ENCODE results near the gene ELP5. TPM values are rescaled to one million over a fixed set of nuclear protein-coding genes. Genes with fewer than 3 reads are reported as not detected.

ELP5 gene
- total RNA-seq, 1 donor from 2014 or later = 24.9 TPM

GRCh38 chr17:7292194-7292593 lies 40.2 kb downstream of the ELP5 start:
- H3K27me3 ChIP-seq (ENCODE audit: insufficient read depth, low read length) = peaks cover 47% of the 10 kb centered on the region
- H3K27ac ChIP-seq (ENCODE audit: low read depth, low read length) = no peak overlapping the region
- Mint-ChIP-seq H3K9me3 (ENCODE audit: unreplicated experiment) (no peaks in the 10 kb centered on the region), H3K36me3 (ENCODE audit: low read depth, unreplicated experiment) (peaks cover 2% of the 10 kb centered on the region), H3K27me3 (ENCODE audit: low read depth, unreplicated experiment) (peaks cover 63% of the 10 kb centered on the region), H3K4me1 (ENCODE audit: low read depth, unreplicated experiment) (peaks cover 2% of the 10 kb centered on the region), H3K27ac (ENCODE audit: unreplicated experiment) (no peak overlapping the region), H3K4me3 (ENCODE audit: unreplicated experiment) (no peak overlapping the region)
- TF ChIP-seq CTCF (IDR thresholded peaks at IDR 0.05; ENCODE audit: insufficient read depth, low read depth, low read length) = no peak
- no peak for FAIRE-seq
- no peaks in the 10 kb centered on the region for H3K9me3 ChIP-seq (ENCODE audit: insufficient read depth, low read depth, low read length)
- peaks cover 8% of the 10 kb centered on the region for H3K4me1 ChIP-seq (ENCODE audit: insufficient read depth, low read length)
- H4K20me1 ChIP-seq (ENCODE audit: insufficient read depth, low read length) = no peaks in the 10 kb centered on the region
- no peaks in the 10 kb centered on the region for H3K79me2 ChIP-seq (ENCODE audit: insufficient read depth, low read length)
- no peaks in the 10 kb centered on the region for H3K36me3 ChIP-seq (ENCODE audit: insufficient read depth, low read length)
- DNase-seq (ENCODE audit: low read depth) = no peak
- no peak overlapping the region for H3K9ac ChIP-seq (ENCODE audit: low read length)
- H3K4me2 ChIP-seq (ENCODE audit: low read length) = no peak overlapping the region
- no peak overlapping the region for H2AFZ ChIP-seq (ENCODE audit: low read depth, low read length)
- no peak overlapping the region for H3K4me3 ChIP-seq (ENCODE audit: insufficient read depth, low read depth, low read length)

DNA sequence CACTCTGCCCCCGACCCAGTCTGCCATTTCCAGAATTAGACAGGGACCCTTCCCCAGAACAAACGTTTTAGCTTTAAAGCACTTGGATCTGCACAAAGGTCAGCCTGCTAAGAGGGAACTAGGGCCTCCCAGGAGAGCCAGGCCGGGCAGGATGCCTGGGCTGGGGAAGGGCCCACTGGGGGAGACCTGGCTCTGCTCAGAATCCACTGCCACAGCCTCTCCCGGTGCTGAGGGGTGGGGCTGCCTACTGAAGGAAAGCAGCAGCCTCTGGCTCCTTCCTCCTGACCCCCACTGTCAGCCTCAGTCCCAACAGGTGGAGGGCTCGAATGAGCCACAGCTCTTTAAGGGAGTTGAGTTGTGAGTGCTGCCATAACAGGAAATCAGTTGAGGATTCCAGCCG lies 40.7 kb downstream of the ELP5 start:
- Histone ChIP-seq H3K27ac (ENCODE audit: low read depth, low read length) (no peak overlapping the region), H3K4me2 (ENCODE audit: low read length) (no peak overlapping the region), H4K20me1 (ENCODE audit: insufficient read depth, low read length) (no peaks in the 10 kb centered on the region), H2AFZ (ENCODE audit: low read depth, low read length) (no peak overlapping the region), H3K79me2 (ENCODE audit: insufficient read depth, low read length) (no peaks in the 10 kb centered on the region), H3K36me3 (ENCODE audit: insufficient read depth, low read length) (no peaks in the 10 kb centered on the region), H3K9me3 (ENCODE audit: insufficient read depth, low read depth, low read length) (no peaks in the 10 kb centered on the region), H3K27me3 (ENCODE audit: insufficient read depth, low read length) (peaks cover 45% of the 10 kb centered on the region), H3K9ac (ENCODE audit: low read length) (no peak overlapping the region), H3K4me1 (ENCODE audit: insufficient read depth, low read length) (peaks cover 8% of the 10 kb centered on the region), H3K4me3 (ENCODE audit: insufficient read depth, low read depth, low read length) (no peak overlapping the region)
- Mint-ChIP-seq H3K9me3 (ENCODE audit: unreplicated experiment) (no peaks in the 10 kb centered on the region), H3K36me3 (ENCODE audit: low read depth, unreplicated experiment) (peaks cover 2% of the 10 kb centered on the region), H3K27me3 (ENCODE audit: low read depth, unreplicated experiment) (peaks cover 58% of the 10 kb centered on the region), H3K27ac (ENCODE audit: unreplicated experiment) (no peak overlapping the region), H3K4me1 (ENCODE audit: low read depth, unreplicated experiment) (peaks cover 2% of the 10 kb centered on the region), H3K4me3 (ENCODE audit: unreplicated experiment) (peak overlapping the region; percentile 64)
- FAIRE-seq (no peak), DNase-seq (ENCODE audit: low read depth) (no peak)
- TF ChIP-seq EZH2 (IDR thresholded peaks at IDR 0.05; ENCODE audit: insufficient read depth, low read length) = no peak
- no peak for TF ChIP-seq CTCF (IDR thresholded peaks at IDR 0.05; ENCODE audit: insufficient read depth, low read depth, low read length)

DNA sequence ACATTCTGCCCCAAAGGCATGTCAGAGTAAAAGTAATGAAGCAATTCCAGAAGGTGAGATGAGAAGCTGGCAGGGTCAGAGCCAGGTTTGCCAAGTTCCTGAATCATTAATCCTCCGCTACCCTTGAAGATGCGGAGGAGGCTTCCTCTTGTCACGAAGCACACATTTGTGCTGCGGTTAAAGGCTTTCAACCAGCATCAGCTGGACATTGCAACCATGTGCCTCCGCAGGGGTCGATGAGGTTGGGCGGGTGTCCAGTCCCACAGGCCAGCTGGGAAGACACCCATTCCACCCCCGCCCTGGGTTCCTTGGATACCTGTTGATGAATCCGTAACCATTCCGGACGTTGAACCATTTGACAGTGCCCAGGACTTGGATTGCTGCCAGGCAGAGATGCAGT lies 41.1 kb downstream of the ELP5 start:
- no peaks in the 10 kb centered on the region for H3K79me2 ChIP-seq (ENCODE audit: insufficient read depth, low read length)
- Mint-ChIP-seq H3K27me3 (ENCODE audit: low read depth, unreplicated experiment) (peaks cover 56% of the 10 kb centered on the region), H3K9me3 (ENCODE audit: unreplicated experiment) (no peaks in the 10 kb centered on the region), H3K36me3 (ENCODE audit: low read depth, unreplicated experiment) (peaks cover 2% of the 10 kb centered on the region), H3K4me3 (ENCODE audit: unreplicated experiment) (peak overlapping the region; percentile 64), H3K27ac (ENCODE audit: unreplicated experiment) (no peak overlapping the region), H3K4me1 (ENCODE audit: low read depth, unreplicated experiment) (peaks cover 2% of the 10 kb centered on the region)
- H3K9me3 ChIP-seq (ENCODE audit: insufficient read depth, low read depth, low read length) = no peaks in the 10 kb centered on the region
- H2AFZ ChIP-seq (ENCODE audit: low read depth, low read length) = no peak overlapping the region
- peaks cover 8% of the 10 kb centered on the region for H3K4me1 ChIP-seq (ENCODE audit: insufficient read depth, low read length)
- H3K4me3 ChIP-seq (ENCODE audit: insufficient read depth, low read depth, low read length) = no peak overlapping the region
- DNase-seq (ENCODE audit: low read depth) (no peak), FAIRE-seq (no peak)
- H3K27ac ChIP-seq (ENCODE audit: low read depth, low read length) = no peak overlapping the region
- no peak overlapping the region for H3K9ac ChIP-seq (ENCODE audit: low read length)
- no peak for TF ChIP-seq EZH2 (IDR thresholded peaks at IDR 0.05; ENCODE audit: insufficient read depth, low read length)
- TF ChIP-seq CTCF (IDR thresholded peaks at IDR 0.05; ENCODE audit: insufficient read depth, low read depth, low read length) = no peak
- H3K36me3 ChIP-seq (ENCODE audit: insufficient read depth, low read length) = no peaks in the 10 kb centered on the region
- H4K20me1 ChIP-seq (ENCODE audit: insufficient read depth, low read length) = no peaks in the 10 kb centered on the region
- no peak overlapping the region for H3K4me2 ChIP-seq (ENCODE audit: low read length)
- H3K27me3 ChIP-seq (ENCODE audit: insufficient read depth, low read length) = peaks cover 42% of the 10 kb centered on the region
